A673 (cell line): ENCODE data around the gene PLN.

Source experiments
- EZH2 ChIP-seq: fragments of 200-600 bp; sonication (generic); IDR thresholded peaks from 2 replicates; pipeline ENCODE4 v1.6.1; 2017; ENCODE audit warnings: borderline replicate concordance, low read depth, mild to moderate bottlenecking, mixed read lengths, antibody characterized with exemption, low read length; ENCODE audit not compliant: poor library complexity, severe bottlenecking
- TF ChIP-seq, protein P1 (sequence below): fragments of 300-800, 200-600 bp; sonication (generic); conservative IDR thresholded peaks from 2 replicates; pipeline ENCODE4 v1.5.1; 2017; ENCODE audit warnings: low read depth, mild to moderate bottlenecking, antibody characterized with exemption, low read length, moderate library complexity, mixed read lengths

DNA sequence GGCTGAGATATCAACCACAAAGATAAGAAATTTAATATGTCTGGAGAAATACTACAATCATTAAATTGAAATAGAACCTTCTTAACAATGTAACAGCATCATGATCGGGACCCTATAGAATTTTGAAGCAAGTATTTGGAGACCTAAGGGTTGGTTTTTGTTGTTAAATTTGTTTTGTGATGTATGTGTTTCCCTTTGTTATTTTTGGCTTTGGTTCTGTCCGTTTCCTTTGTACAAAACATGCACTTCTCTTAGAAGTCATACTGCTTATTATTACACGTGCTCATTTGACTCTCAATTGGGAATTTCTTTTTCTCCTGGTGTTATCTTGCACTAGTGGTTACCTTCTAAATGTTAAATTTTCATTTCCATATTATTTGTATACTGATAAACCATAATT is 4.0 kb upstream of the PLN start:
- TF ChIP-seq, protein P1, sequence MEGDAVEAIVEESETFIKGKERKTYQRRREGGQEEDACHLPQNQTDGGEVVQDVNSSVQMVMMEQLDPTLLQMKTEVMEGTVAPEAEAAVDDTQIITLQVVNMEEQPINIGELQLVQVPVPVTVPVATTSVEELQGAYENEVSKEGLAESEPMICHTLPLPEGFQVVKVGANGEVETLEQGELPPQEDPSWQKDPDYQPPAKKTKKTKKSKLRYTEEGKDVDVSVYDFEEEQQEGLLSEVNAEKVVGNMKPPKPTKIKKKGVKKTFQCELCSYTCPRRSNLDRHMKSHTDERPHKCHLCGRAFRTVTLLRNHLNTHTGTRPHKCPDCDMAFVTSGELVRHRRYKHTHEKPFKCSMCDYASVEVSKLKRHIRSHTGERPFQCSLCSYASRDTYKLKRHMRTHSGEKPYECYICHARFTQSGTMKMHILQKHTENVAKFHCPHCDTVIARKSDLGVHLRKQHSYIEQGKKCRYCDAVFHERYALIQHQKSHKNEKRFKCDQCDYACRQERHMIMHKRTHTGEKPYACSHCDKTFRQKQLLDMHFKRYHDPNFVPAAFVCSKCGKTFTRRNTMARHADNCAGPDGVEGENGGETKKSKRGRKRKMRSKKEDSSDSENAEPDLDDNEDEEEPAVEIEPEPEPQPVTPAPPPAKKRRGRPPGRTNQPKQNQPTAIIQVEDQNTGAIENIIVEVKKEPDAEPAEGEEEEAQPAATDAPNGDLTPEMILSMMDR = no peak
- no peak for TF ChIP-seq EZH2
